Mesenchymal stem cell (in vitro differentiated cells and primary cell): Measurements from ENCODE around the gene PSMC3.

Experiments
- DNase-seq: peaks from one replicate; pipeline ENCODE4 v3.0.0-alpha.2; 2013
- H2AFZ ChIP-seq: one replicate; pipeline ENCODE4 v1.6.1; 2013; ENCODE audit warnings: low read depth, mild to moderate bottlenecking, control low read depth, inconsistent platforms, low read length, moderate library complexity
- H2AK5ac ChIP-seq: 2 replicates; pipeline ENCODE4 v1.6.1; 2013; ENCODE audit warnings: low read length, moderate library complexity, mild to moderate bottlenecking, inconsistent platforms; ENCODE audit not compliant: severe bottlenecking
- H2BK120ac ChIP-seq: one replicate; pipeline ENCODE4 v1.6.1; 2013; ENCODE audit warnings: low read depth, mild to moderate bottlenecking, inconsistent platforms, low read length, moderate library complexity
- H2BK12ac ChIP-seq, 2 experiments: one replicate each; pipeline ENCODE4 v1.6.1; 2013; ENCODE audit warnings: inconsistent platforms in 2 of 2, low read length in 2 of 2, mild to moderate bottlenecking in 2 of 2, moderate library complexity in 2 of 2, control low read depth in 1 of 2
- H2BK15ac ChIP-seq: one replicate; pipeline ENCODE4 v1.6.1; 2013; ENCODE audit warnings: mild to moderate bottlenecking, low read depth, inconsistent platforms; ENCODE audit not compliant: poor library complexity, severe bottlenecking
- H2BK5ac ChIP-seq: 2 replicates; pipeline ENCODE4 v1.6.1; 2013; ENCODE audit warnings: low read depth, mild to moderate bottlenecking, low read length, control low read depth, inconsistent platforms; ENCODE audit not compliant: poor library complexity, severe bottlenecking
- H3K14ac ChIP-seq, 2 experiments: one replicate each; pipeline ENCODE4 v1.6.1; 2013; ENCODE audit warnings: inconsistent platforms in 2 of 2, low read length in 2 of 2, control low read depth in 1 of 2, mild to moderate bottlenecking in 1 of 2, moderate library complexity in 1 of 2
- H3K18ac ChIP-seq, 2 experiments: one replicate each; pipeline ENCODE4 v1.6.1; 2013; ENCODE audit warnings: inconsistent platforms in 2 of 2, low read length in 2 of 2, control low read depth in 1 of 2, low read depth in 1 of 2, mild to moderate bottlenecking in 1 of 2
- H3K23ac ChIP-seq, 2 experiments: one replicate each; pipeline ENCODE4 v1.6.1; 2013; ENCODE audit warnings: inconsistent platforms in 2 of 2, low read length in 2 of 2, mild to moderate bottlenecking in 2 of 2, moderate library complexity in 2 of 2, control low read depth in 1 of 2
- H3K27ac ChIP-seq: 2 replicates; pipeline ENCODE4 v1.5.1; 2013; ENCODE audit warnings: mild to moderate bottlenecking, moderate library complexity, low read length, control low read depth, inconsistent platforms; ENCODE audit not compliant: poor library complexity, severe bottlenecking
- H3K27me3 ChIP-seq, 2 experiments: 2 replicates each; pipeline versions ENCODE4 v1.6.1 to v1.7.0; 2013; ENCODE audit warnings: low read length in 2 of 2, mild to moderate bottlenecking in 2 of 2, moderate library complexity in 2 of 2, control low read depth in 1 of 2, inconsistent platforms in 1 of 2; ENCODE audit not compliant: control insufficient read depth in 1 of 2, insufficient read depth in 1 of 2
- H3K36me3 ChIP-seq, 2 experiments: 2 replicates each; pipeline versions ENCODE4 v1.6.1 to v1.7.0; 2013; ENCODE audit warnings: low read length in 2 of 2, control low read depth in 1 of 2, inconsistent platforms in 1 of 2, low read depth in 1 of 2, mild to moderate bottlenecking in 1 of 2; ENCODE audit not compliant: insufficient read depth in 2 of 2, control insufficient read depth in 1 of 2
- H3K4ac ChIP-seq, 2 experiments: one replicate each; pipeline ENCODE4 v1.6.1; 2013; ENCODE audit warnings: inconsistent platforms in 2 of 2, low read length in 2 of 2, mild to moderate bottlenecking in 2 of 2, moderate library complexity in 2 of 2, control low read depth in 1 of 2, low read depth in 1 of 2
- H3K4me1 ChIP-seq: 2 replicates; pipeline ENCODE4 v1.6.1; 2013; ENCODE audit warnings: low read depth, low read length, control low read depth; ENCODE audit not compliant: control insufficient read depth, insufficient read depth
- H3K4me2 ChIP-seq: 2 replicates; pipeline ENCODE4 v1.6.1; 2013; ENCODE audit warnings: low read length, mild to moderate bottlenecking, inconsistent platforms; ENCODE audit not compliant: poor library complexity, severe bottlenecking
- H3K4me3 ChIP-seq, 2 experiments: 2 replicates each; pipeline versions ENCODE4 v1.5.1 to v1.7.0; 2013; ENCODE audit warnings: low read length in 2 of 2, mild to moderate bottlenecking in 2 of 2, control low read depth in 1 of 2, low read depth in 1 of 2; ENCODE audit not compliant: insufficient read depth in 1 of 2
- H3K79me1 ChIP-seq: replicated peaks from 2 replicates; pipeline ENCODE4 v1.6.1; 2013; ENCODE audit warnings: mild to moderate bottlenecking, control low read depth, low read length, inconsistent platforms; ENCODE audit not compliant: poor library complexity, severe bottlenecking
- H3K9ac ChIP-seq: 2 replicates; pipeline ENCODE4 v1.7.0; 2013; ENCODE audit warnings: mild to moderate bottlenecking, low read length, moderate library complexity
- H3K9me3 ChIP-seq: 2 replicates; pipeline ENCODE4 v1.7.0; 2013; ENCODE audit warnings: mild to moderate bottlenecking, low read length; ENCODE audit not compliant: control insufficient read depth
- H4K8ac ChIP-seq: one replicate; pipeline ENCODE4 v1.6.1; 2013; ENCODE audit warnings: inconsistent platforms, mild to moderate bottlenecking, low read length, moderate library complexity
- H4K91ac ChIP-seq: one replicate; pipeline ENCODE4 v1.6.1; 2013; ENCODE audit warnings: mild to moderate bottlenecking, low read length, inconsistent platforms
- WGBS: methylation state at CpG from one replicate; pipeline ENCODE4 v1.1.7; 2013; ENCODE audit warnings: mixed read lengths; 5-methylcytosine and 5-hydroxymethylcytosine counted together

The PSMC3 gene

GRCh38 chr11:47387944-47388696 lies 38.1 kb downstream of the PSMC3 start:
- Histone ChIP-seq H4K91ac (no peak overlapping the region), H2BK12ac (no peak overlapping the region)

GRCh38 chr11:47384498-47384897 lies 41.7 kb downstream of the PSMC3 start:
- Histone ChIP-seq H2BK5ac (no peak overlapping the region), H2BK12ac (no peak overlapping the region), H3K27me3 (peaks cover 0 to 4% of the 10 kb centered on the region in 2 experiments), H3K79me1 (no peaks in the 10 kb centered on the region), H2AK5ac (no peak overlapping the region), H2BK120ac (no peak overlapping the region), H3K14ac (no peak overlapping the region), H3K4ac (no peak overlapping the region), H2BK15ac (no peak overlapping the region), H3K18ac (no peak overlapping the region), H3K23ac (no peak overlapping the region), H3K9ac (no peak overlapping the region), H3K36me3 (no peaks in the 10 kb centered on the region), H3K27ac (no peak overlapping the region), H4K8ac (no peak overlapping the region), H3K4me3 (no peak overlapping the region), H3K4me2 (no peak overlapping the region), H2AFZ (no peak overlapping the region), H4K91ac (no peak overlapping the region), H3K9me3 (no peaks in the 10 kb centered on the region), H3K4me1 (no peaks in the 10 kb centered on the region)
- WGBS: 91% methylated on average over 3 of the region's 4 CpGs
- no peak for DNase-seq

More at GRCh38 chr11:47387944-47388696, 38.1 kb downstream of the PSMC3 start:
- H3K14ac ChIP-seq: no peak overlapping the region
- H3K4ac ChIP-seq: no peak overlapping the region
- no peak overlapping the region for H3K4me2 ChIP-seq
- H3K4me3 ChIP-seq: no peak overlapping the region
- H3K9ac ChIP-seq: no peak overlapping the region
- peaks cover 10% of the 10 kb centered on the region for H3K4me1 ChIP-seq
- no peak overlapping the region for H4K8ac ChIP-seq
- no peak overlapping the region for H3K23ac ChIP-seq
- H2BK15ac ChIP-seq: no peak overlapping the region
- DNase-seq: no peak
- no peak overlapping the region for H2BK120ac ChIP-seq
- 84% methylated on average over 13 of the region's 13 CpGs for WGBS
- H2AFZ ChIP-seq: no peak overlapping the region
- H3K27ac ChIP-seq: no peak overlapping the region
- no peaks in the 10 kb centered on the region for H3K9me3 ChIP-seq
- no peak overlapping the region for H2AK5ac ChIP-seq
- H3K79me1 ChIP-seq: no peaks in the 10 kb centered on the region
- H2BK5ac ChIP-seq: no peak overlapping the region
- H3K36me3 ChIP-seq: no peaks in the 10 kb centered on the region
- H3K18ac ChIP-seq: no peak overlapping the region
- no peaks in the 10 kb centered on the region for H3K27me3 ChIP-seq

- Histone ChIP-seq H4K91ac (no peak overlapping the region), H2AFZ (no peak overlapping the region), H2BK5ac (no peak overlapping the region), H4K8ac (no peak overlapping the region), H2BK12ac (no peak overlapping the region), H3K4me3 (no peak overlapping the region), H3K4ac (no peak overlapping the region), H3K18ac (no peak overlapping the region), H3K27me3 (peaks cover 4 to 7% of the 10 kb centered on the region in 2 experiments), H2BK120ac (no peak overlapping the region), H3K14ac (no peak overlapping the region), H3K27ac (no peak overlapping the region), H2AK5ac (no peak overlapping the region), H3K9ac (no peak overlapping the region), H3K79me1 (no peaks in the 10 kb centered on the region), H3K4me1 (no peaks in the 10 kb centered on the region), H3K23ac (no peak overlapping the region), H3K9me3 (no peaks in the 10 kb centered on the region), H3K4me2 (no peak overlapping the region), H3K36me3 (no peaks in the 10 kb centered on the region), H2BK15ac (no peak overlapping the region)
- WGBS: 81% methylated on average over 3 of the region's 4 CpGs
- no peak for DNase-seq
These were observed 43.2 kb downstream of the PSMC3 start for GRCh38 chr11:47383071-47383470.

GRCh38 chr11:47380078-47380477 lies 46.2 kb downstream of the PSMC3 start:
- H3K4me2 ChIP-seq: no peak overlapping the region
- H2BK12ac ChIP-seq: no peak overlapping the region
- H3K4ac ChIP-seq: no peak overlapping the region
- no peak overlapping the region for H2AFZ ChIP-seq
- no peak overlapping the region for H2AK5ac ChIP-seq
- H2BK15ac ChIP-seq: no peak overlapping the region
- H4K8ac ChIP-seq: no peak overlapping the region
- H3K9ac ChIP-seq: no peak overlapping the region
- no peak overlapping the region for H2BK120ac ChIP-seq
- H3K4me1 ChIP-seq: peaks cover 16% of the 10 kb centered on the region
- no peak overlapping the region for H2BK5ac ChIP-seq
- no peak overlapping the region for H3K4me3 ChIP-seq
- H3K79me1 ChIP-seq: no peaks in the 10 kb centered on the region
- no peak overlapping the region for H3K23ac ChIP-seq
- no peak overlapping the region for H3K27ac ChIP-seq
- no peak overlapping the region for H3K14ac ChIP-seq
- no peaks in the 10 kb centered on the region for H3K9me3 ChIP-seq
- DNase-seq: no peak
- H3K18ac ChIP-seq: no peak overlapping the region
- no peak overlapping the region for H4K91ac ChIP-seq
- no peaks in the 10 kb centered on the region for H3K36me3 ChIP-seq
- H3K27me3 ChIP-seq: peaks cover 4 to 7% of the 10 kb centered on the region in 2 experiments
- WGBS: 96% methylated on average over 2 of the region's 2 CpGs
